CD4-positive, alpha-beta T cell treated with Interleukin-15 for 4 hours (primary cell): ENCODE data around the gene KIRREL3.
"Not testable (repeated sequence)": the region's sequence is repeated elsewhere in the genome, so short reads cannot be mapped to it uniquely, and the experiment has no call there.

Source experiments
- DNase-seq: peaks from one replicate; pipeline ENCODE4 v3.0.0-alpha.2; 2020; ENCODE audit warnings: low spot score

The KIRREL3 gene

GRCh38 chr11:126375726-126376125 lies 624.8 kb downstream of the KIRREL3 start:
- no peak for DNase-seq

GRCh38 chr11:126374562-126375300 lies 625.8 kb downstream of the KIRREL3 start:
- DNase-seq = not testable (repeated sequence)

GRCh38 chr11:126373389-126374066 lies 627.0 kb downstream of the KIRREL3 start:
- not testable (repeated sequence) for DNase-seq
